Measurements from ENCODE around the gene OR6F1. TPM values are rescaled to one million over a fixed set of nuclear protein-coding genes. Genes with fewer than 3 reads are reported as not detected.

OR6F1 gene
- not detected in 2 replicates for total RNA-seq

DNA sequence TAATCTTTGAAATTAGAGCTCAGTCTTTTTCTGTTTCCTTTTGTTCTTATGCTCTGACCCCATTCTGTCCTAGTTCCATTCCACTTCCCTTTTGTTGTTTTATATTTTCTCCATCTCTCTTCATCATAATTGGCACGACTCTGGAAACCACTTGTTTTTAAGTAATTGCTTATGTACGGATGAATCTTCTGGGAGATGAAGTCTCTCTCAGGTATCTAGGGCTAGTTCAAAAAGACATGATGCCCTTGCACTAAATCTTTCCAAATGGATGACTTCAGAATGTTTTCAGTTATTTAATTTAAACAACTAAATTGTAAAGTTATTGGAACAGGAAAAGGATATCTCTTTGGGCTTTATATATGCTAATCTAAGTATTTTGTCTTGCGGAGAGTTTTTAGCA lies at the start of gene OR6F1:
TSS of gene OR6F1 (minus strand) at position 101 of the 400 bp plus-strand sequence. CDS start 3,891 bp downstream, outside the sequence.

DNA sequence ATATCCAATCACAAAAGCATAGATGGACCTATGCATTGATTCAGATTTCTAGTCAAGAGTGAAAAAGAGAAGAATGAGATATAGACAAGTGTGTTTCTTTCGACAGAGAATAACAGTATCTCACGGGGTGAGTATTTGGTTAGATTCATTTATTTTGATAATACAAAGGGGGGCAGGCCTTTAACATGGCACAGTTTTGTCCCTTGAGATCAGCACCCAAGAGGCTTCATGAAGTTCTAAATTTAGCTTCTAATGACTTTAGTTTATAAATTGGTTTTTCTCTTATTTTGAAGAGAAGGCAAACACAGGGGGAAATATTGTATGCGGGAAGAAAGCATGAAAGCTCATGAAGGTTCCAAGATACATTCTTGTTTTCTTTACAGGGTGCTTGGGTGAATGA lies 44.0 kb upstream of the OR6F1 start, which contains the start of gene OR1C1:
TSS of gene OR1C1 (minus strand) at position 101 of the 400 bp plus-strand sequence. CDS start 2,150 bp downstream, outside the sequence.

DNA sequence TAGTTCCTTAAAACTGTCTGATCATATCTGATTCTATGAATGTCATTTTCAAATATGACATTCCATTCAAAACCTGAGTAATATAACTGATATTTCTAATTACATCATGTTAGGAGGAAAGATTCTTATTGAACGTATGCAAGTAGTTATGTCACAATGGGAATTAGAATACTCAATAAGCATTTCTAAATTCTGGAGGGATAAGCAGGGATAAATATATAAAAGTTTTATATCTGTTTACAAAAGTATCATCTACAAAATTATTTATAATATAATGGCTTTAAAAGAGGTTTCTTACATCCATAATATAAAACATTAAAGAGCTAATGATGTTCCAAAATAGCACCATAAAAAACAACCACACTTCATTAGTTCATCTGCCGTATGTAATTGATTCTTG lies 31.6 kb upstream of the OR6F1 start, which contains the start of gene OR14A2:
TSS of gene OR14A2 (minus strand) at position 101 of the 400 bp plus-strand sequence.

DNA sequence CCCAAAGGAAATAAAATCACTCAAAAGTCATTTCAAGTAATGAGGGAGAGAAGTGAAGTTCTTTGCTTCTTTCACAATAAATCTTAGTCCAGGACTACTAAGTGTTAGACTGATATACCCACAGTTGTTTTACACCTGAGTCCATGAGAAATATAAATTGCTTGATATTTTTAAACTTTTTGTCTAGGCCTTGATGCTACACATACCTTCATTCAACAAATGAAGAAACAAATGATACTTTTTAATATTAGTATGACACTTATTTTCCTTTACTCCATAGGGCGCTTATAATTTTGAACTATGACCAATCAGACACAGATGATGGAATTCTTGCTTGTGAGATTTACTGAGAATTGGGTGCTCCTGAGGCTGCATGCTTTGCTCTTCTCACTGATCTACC lies 21.9 kb upstream of the OR6F1 start, which contains the start of gene OR14K1:
TSS of gene OR14K1 (plus strand) at position 301 of the 400 bp plus-strand sequence. CDS start at position 301, 0 bp downstream.

DNA sequence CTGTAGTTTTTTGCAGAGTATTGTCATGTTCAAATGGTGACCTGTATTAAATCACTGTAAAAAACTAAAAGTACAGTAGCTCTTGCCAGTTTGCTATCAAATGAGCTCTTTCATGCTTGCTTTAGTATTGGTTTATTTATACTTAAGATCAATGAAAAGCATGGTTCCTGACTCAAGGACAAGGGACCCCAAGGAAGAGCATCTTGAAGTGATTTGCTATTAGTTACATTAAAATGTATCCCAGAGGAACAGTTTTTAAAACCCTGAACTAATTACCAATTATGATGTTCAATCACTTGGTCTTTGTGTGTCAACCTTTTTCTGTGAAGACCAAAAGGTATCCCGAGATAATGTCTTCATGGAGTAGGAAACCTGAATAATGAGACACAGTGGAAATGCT lies 36.8 kb downstream of the OR6F1 start, which contains the start of gene OR13G1:
TSS of gene OR13G1 (minus strand) at position 101 of the 400 bp plus-strand sequence. CDS start 6,698 bp downstream, outside the sequence.

Other genes starting within 250 kb of the OR6F1 start
- gene OR2C3, start 180.2 kb downstream of the OR6F1 start, total RNA-seq, result not detected in 2 replicates
- not detected in 2 replicates for gene GCSAML, start 167.5 kb downstream of the OR6F1 start, total RNA-seq
- gene OR2G2, start 128.3 kb downstream of the OR6F1 start, total RNA-seq, result not detected in 2 replicates
- gene OR2G3, start 111.1 kb downstream of the OR6F1 start, total RNA-seq, result not detected in 2 replicates
- gene OR13G1, start 36.9 kb downstream of the OR6F1 start, total RNA-seq, result not detected in 2 replicates
- not detected in 2 replicates for gene OR14K1, start 22.0 kb upstream of the OR6F1 start, total RNA-seq
- not detected in 2 replicates for gene OR14A2, start 31.5 kb upstream of the OR6F1 start, total RNA-seq
- gene OR1C1, start 43.9 kb upstream of the OR6F1 start, total RNA-seq, result not detected in 2 replicates
- not detected in 2 replicates for gene OR14A16, start 107.5 kb upstream of the OR6F1 start, total RNA-seq
- gene OR11L1, start 125.2 kb upstream of the OR6F1 start, total RNA-seq, result not detected in 2 replicates
- gene TRIM58, start 140.5 kb upstream of the OR6F1 start, total RNA-seq, result 0.98 and 4.0 TPM in 2 replicates
- gene OR2W3, start 178.9 kb upstream of the OR6F1 start, total RNA-seq, result 0.20 and 3.7 TPM in 2 replicates
- not detected in 2 replicates for gene OR2T8, start 203.6 kb upstream of the OR6F1 start, total RNA-seq
- not detected in 2 replicates for gene OR2AJ1, start 208.2 kb upstream of the OR6F1 start, total RNA-seq
- gene OR2L8, start 232.2 kb upstream of the OR6F1 start, total RNA-seq, result not detected in 2 replicates
- not detected in 2 replicates for gene OR2AK2, start 248.6 kb upstream of the OR6F1 start, total RNA-seq